ENCODE data around the gene TRIM46. TPM values are rescaled to one million over a fixed set of nuclear protein-coding genes. Genes with fewer than 3 reads are reported as not detected.
"Not testable (repeated sequence)": the region's sequence is repeated elsewhere in the genome, so short reads cannot be mapped to it uniquely, and the experiment has no call there.

The TRIM46 gene
- total RNA-seq, 3 donors from 2014 or later: 0.26 to 0.76 (median 0.39) TPM

- DNase-seq (peak; percentile 53 to 82 (median 76)), ATAC-seq (peak; percentile 61)
- Histone ChIP-seq H3K4me3 (peak overlapping the region; percentile 42), H3K4me1 (ENCODE audit: low read depth) (peaks cover 16% of the 10 kb centered on the region), H3K9me3 (no peaks in the 10 kb centered on the region), H3K36me3 (ENCODE audit: low read depth) (peaks cover 6% of the 10 kb centered on the region)
- intact Hi-C loops (cut with DNase I, micrococcal nuclease): loop anchor here in 1 of 2 donors (10.0 kb wide), 1 partner anchor 52 kb away; the partner anchor contains the start of genes KRTCAP2 and TRIM46
- no peak for TF ChIP-seq CTCF (IDR thresholded peaks at IDR 0.05)
Observed at GRCh38 chr1:155226910-155227260, 53.2 kb downstream of the TRIM46 start.

GRCh38 chr1:155227261-155228095 lies 53.8 kb downstream of the TRIM46 start:
- H3K4me1 ChIP-seq (ENCODE audit: low read depth): peaks cover 16% of the 10 kb centered on the region
- intact Hi-C loops (cut with DNase I, micrococcal nuclease): loop anchor here in 1 of 2 donors (10.0 kb wide), 1 partner anchor 53 kb away; the partner anchor contains the start of genes KRTCAP2 and TRIM46
- peak overlapping the region; percentile 42 for H3K4me3 ChIP-seq
- DNase-seq: peak; percentile 97 to 99 (median 99)
- no peaks in the 10 kb centered on the region for H3K9me3 ChIP-seq
- no peak for TF ChIP-seq CTCF (IDR thresholded peaks at IDR 0.05)
- peaks cover 6% of the 10 kb centered on the region for H3K36me3 ChIP-seq (ENCODE audit: low read depth)
- peak; percentile 98 for ATAC-seq

- Histone ChIP-seq H3K36me3 (ENCODE audit: low read depth) (peaks cover 6% of the 10 kb centered on the region), H3K4me3 (no peak overlapping the region), H3K4me1 (ENCODE audit: low read depth) (peaks cover 16% of the 10 kb centered on the region), H3K9me3 (no peaks in the 10 kb centered on the region)
- ATAC-seq (no peak), DNase-seq (no peak)
- intact Hi-C loops (cut with DNase I, micrococcal nuclease): loop anchor here in 1 of 2 donors (10.0 kb wide), 1 partner anchor 53 kb away; the partner anchor contains the start of genes KRTCAP2 and TRIM46
- TF ChIP-seq CTCF (IDR thresholded peaks at IDR 0.05): no peak
Observed at GRCh38 chr1:155228096-155228427, 54.4 kb downstream of the TRIM46 start.

GRCh38 chr1:155231302-155231701 lies 57.7 kb downstream of the TRIM46 start:
- not testable (repeated sequence) for ATAC-seq

GRCh38 chr1:155232001-155232978 lies 58.6 kb downstream of the TRIM46 start:
- H3K4me3 ChIP-seq; H3K9me3 ChIP-seq; intact Hi-C loops (cut with DNase I, micrococcal nuclease); H3K36me3 ChIP-seq (ENCODE audit: low read depth); H3K4me1 ChIP-seq (ENCODE audit: low read depth); ATAC-seq; DNase-seq: not testable (repeated sequence)

More at GRCh38 chr1:155231302-155231701, 57.7 kb downstream of the TRIM46 start:
- H3K4me3 ChIP-seq; intact Hi-C loops (cut with DNase I, micrococcal nuclease); H3K36me3 ChIP-seq (ENCODE audit: low read depth); H3K9me3 ChIP-seq; DNase-seq: not testable (repeated sequence)
- H3K4me1 ChIP-seq (ENCODE audit: low read depth): peaks cover 10% of the 10 kb centered on the region

GRCh38 chr1:155233502-155233901 lies 59.9 kb downstream of the TRIM46 start:
- DNase-seq; H3K36me3 ChIP-seq (ENCODE audit: low read depth); intact Hi-C loops (cut with DNase I, micrococcal nuclease); H3K4me3 ChIP-seq; H3K9me3 ChIP-seq; H3K4me1 ChIP-seq (ENCODE audit: low read depth): not testable (repeated sequence)
- ATAC-seq: peak; percentile 12

Other genes starting within 250 kb of the TRIM46 start
- gene PMVK, start 237.1 kb upstream of the TRIM46 start, total RNA-seq: 10 to 100 TPM; 28.4 to 37.6 (median 35.8) TPM
- gene PBXIP1, start 217.8 kb upstream of the TRIM46 start, total RNA-seq: 100 to 1,000 TPM in 1 of 3 donors, 10 to 100 TPM in 2; 35.6 to 146 (median 49.4) TPM
- 10 to 100 TPM; 22.8 to 34.3 (median 25.8) TPM for gene PYGO2, start 212.1 kb upstream of the TRIM46 start, total RNA-seq
- gene SHC1, start 203.1 kb upstream of the TRIM46 start, total RNA-seq: 100 to 1,000 TPM in 2 of 3 donors, 10 to 100 TPM in 1; 92.7 to 130 (median 122) TPM
- gene CKS1B, start 199.2 kb upstream of the TRIM46 start, total RNA-seq: 10 to 100 TPM; 26.8 to 52.4 (median 29.3) TPM
- 10 to 100 TPM; 28.4 to 40.4 (median 31.2) TPM for gene FLAD1, start 190.5 kb upstream of the TRIM46 start, total RNA-seq
- gene LENEP, start 180.3 kb upstream of the TRIM46 start, total RNA-seq: under 1 TPM in 2 of 3 donors, not detected in 1; 0.60 to 0.76 TPM
- 100 to 1,000 TPM; 175 to 313 (median 255) TPM for gene ZBTB7B, start 171.0 kb upstream of the TRIM46 start, total RNA-seq
- 1 to 10 TPM; 1.7 to 3.3 (median 2.3) TPM for gene DCST2, start 140.1 kb upstream of the TRIM46 start, total RNA-seq
- gene DCST1, start 140.0 kb upstream of the TRIM46 start, total RNA-seq: under 1 TPM in 2 of 3 donors, not detected in 1; 0.19 to 0.20 TPM
- 100 to 1,000 TPM in 1 of 3 donors, 10 to 100 TPM in 2; 71.8 to 148 (median 79.7) TPM for gene ADAM15, start 122.5 kb upstream of the TRIM46 start, total RNA-seq
- 10 to 100 TPM; 12.3 to 27.2 (median 26.4) TPM for gene EFNA4, start 110.1 kb upstream of the TRIM46 start, total RNA-seq
- 10 to 100 TPM in 1 of 3 donors, 1 to 10 TPM in 2; 2.1 to 17.4 (median 5.6) TPM for gene EFNA3, start 95.0 kb upstream of the TRIM46 start, total RNA-seq
- gene EFNA1, start 46.0 kb upstream of the TRIM46 start, total RNA-seq: 100 to 1,000 TPM in 2 of 3 donors, 10 to 100 TPM in 1; 46.3 to 198 (median 110) TPM
- 10 to 100 TPM; 38.7 to 95.8 (median 66.4) TPM for gene SLC50A1, start 38.0 kb upstream of the TRIM46 start, total RNA-seq
- 100 to 1,000 TPM in 1 of 3 donors, 10 to 100 TPM in 2; 76.3 to 106 (median 78.4) TPM for gene DPM3, start 33.3 kb upstream of the TRIM46 start, total RNA-seq
- gene KRTCAP2, start 545 bp upstream of the TRIM46 start, total RNA-seq: 100 to 1,000 TPM; 162 to 190 (median 176) TPM
- gene THBS3, start 34.0 kb downstream of the TRIM46 start, total RNA-seq: 10 to 100 TPM; 22.4 to 35.9 (median 33.9) TPM
- gene MTX1, start 34.8 kb downstream of the TRIM46 start, total RNA-seq: 10 to 100 TPM; 26.1 to 41.1 (median 35.6) TPM
- 10 to 100 TPM; 16.9 to 42.6 (median 20.4) TPM for gene ENTREP3, start 81.6 kb downstream of the TRIM46 start, total RNA-seq
- gene SCAMP3, start 88.5 kb downstream of the TRIM46 start, total RNA-seq: 10 to 100 TPM; 43.6 to 53.4 (median 46.8) TPM
- gene CLK2, start 99.7 kb downstream of the TRIM46 start, total RNA-seq: 10 to 100 TPM; 43.7 to 51.7 (median 47.8) TPM
- gene HCN3, start 103.6 kb downstream of the TRIM46 start, total RNA-seq: 10 to 100 TPM; 10.3 to 15.6 (median 10.8) TPM
- gene PKLR, start 127.6 kb downstream of the TRIM46 start, total RNA-seq: 1 to 10 TPM in 2 of 3 donors, under 1 TPM in 1; 0.63 to 2.0 (median 1.5) TPM
- gene FDPS, start 135.0 kb downstream of the TRIM46 start, total RNA-seq: 100 to 1,000 TPM; 130 to 244 (median 222) TPM
- gene RUSC1, start 147.0 kb downstream of the TRIM46 start, total RNA-seq: 10 to 100 TPM; 58.9 to 79.4 (median 60.6) TPM